GM13977 (cell line): ENCODE results near the gene IKZF1.

Experiments used
- DNase-seq: peaks from one replicate; pipeline ENCODE4 v3.0.0; 2012; ENCODE audit warnings: low spot score
- in situ Hi-C: fragments of 300-500 bp; cut with MboI; formaldehyde crosslinking; loops from one replicate; pipeline ENCODE4 v1.12.0; 2022; ENCODE audit warnings: low sequenced_read_pairs, low pct_unique_long_range_greater_than_20kb, mixed read lengths, inconsistent platforms; ENCODE audit not compliant: unreplicated experiment
- TF ChIP-seq, protein P1 (sequence below): IDR thresholded peaks from 2 replicates; pipeline ENCODE4 v1.5.1; 2012; ENCODE audit warnings: mild to moderate bottlenecking, control low read depth; ENCODE audit not compliant: insufficient read depth; ENCODE audit errors: extremely low read depth, missing control alignments

The IKZF1 gene

GRCh38 chr7:50266635-50267386 lies 37.7 kb upstream of the IKZF1 start:
- DNase-seq, result peak; percentile 28
- TF ChIP-seq, protein P1, sequence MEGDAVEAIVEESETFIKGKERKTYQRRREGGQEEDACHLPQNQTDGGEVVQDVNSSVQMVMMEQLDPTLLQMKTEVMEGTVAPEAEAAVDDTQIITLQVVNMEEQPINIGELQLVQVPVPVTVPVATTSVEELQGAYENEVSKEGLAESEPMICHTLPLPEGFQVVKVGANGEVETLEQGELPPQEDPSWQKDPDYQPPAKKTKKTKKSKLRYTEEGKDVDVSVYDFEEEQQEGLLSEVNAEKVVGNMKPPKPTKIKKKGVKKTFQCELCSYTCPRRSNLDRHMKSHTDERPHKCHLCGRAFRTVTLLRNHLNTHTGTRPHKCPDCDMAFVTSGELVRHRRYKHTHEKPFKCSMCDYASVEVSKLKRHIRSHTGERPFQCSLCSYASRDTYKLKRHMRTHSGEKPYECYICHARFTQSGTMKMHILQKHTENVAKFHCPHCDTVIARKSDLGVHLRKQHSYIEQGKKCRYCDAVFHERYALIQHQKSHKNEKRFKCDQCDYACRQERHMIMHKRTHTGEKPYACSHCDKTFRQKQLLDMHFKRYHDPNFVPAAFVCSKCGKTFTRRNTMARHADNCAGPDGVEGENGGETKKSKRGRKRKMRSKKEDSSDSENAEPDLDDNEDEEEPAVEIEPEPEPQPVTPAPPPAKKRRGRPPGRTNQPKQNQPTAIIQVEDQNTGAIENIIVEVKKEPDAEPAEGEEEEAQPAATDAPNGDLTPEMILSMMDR, result no peak
- in situ Hi-C loops, result no loop called here

GRCh38 chr7:50267525-50268041 lies 36.9 kb upstream of the IKZF1 start:
- TF ChIP-seq, protein P1, result no peak
- in situ Hi-C loops, result no loop called here

DNA sequence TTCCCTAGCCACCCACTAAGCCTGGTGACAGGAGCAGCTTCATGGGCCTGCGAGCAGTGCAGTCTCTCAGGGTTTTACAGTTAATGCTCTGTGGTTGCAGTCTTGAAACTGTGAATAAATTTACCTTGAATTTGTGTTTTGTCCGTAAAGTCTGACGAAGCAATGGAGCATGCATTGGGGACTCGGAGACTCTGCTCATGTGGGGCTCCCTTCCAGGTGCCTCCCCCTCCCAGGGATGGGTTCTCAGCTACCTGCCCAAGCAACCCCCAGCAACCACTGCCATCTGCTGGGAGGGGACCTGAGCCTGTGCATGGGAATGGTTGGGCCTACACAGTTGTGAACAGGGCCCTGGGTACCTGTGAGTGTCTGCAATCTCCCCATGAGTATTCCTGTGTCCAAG lies 36.3 kb upstream of the IKZF1 start:
- no peak for DNase-seq
- TF ChIP-seq, protein P1, result peak; percentile 36
- in situ Hi-C loops, result no loop called here

More at GRCh38 chr7:50267525-50268041, 36.9 kb upstream of the IKZF1 start:
- no peak for DNase-seq

GRCh38 chr7:50268990-50269389 lies 35.5 kb upstream of the IKZF1 start:
- in situ Hi-C loops, result no loop called here
- TF ChIP-seq, protein P1, result no peak
- DNase-seq, result no peak

GRCh38 chr7:50270531-50271018 lies 33.9 kb upstream of the IKZF1 start:
- in situ Hi-C loops, result no loop called here
- DNase-seq, result peak; percentile 30
- TF ChIP-seq, protein P1, result no peak

GRCh38 chr7:50272808-50273207 lies 31.7 kb upstream of the IKZF1 start:
- no peak for DNase-seq
- in situ Hi-C loops, result no loop called here

More at GRCh38 chr7:50272808-50273207, 31.7 kb upstream of the IKZF1 start:
- TF ChIP-seq, protein P1, result no peak
